ENCODE measurements around the gene GMNN.

GRCh38 chr6:24777227-24777626, 2.5 kb downstream of the GMNN start:
- TF ChIP-seq CTCF (IDR thresholded peaks at IDR 0.05): no peak
- no peak for TF ChIP-seq POLR2A (IDR thresholded peaks at IDR 0.05)

All from tibial nerve (tissue), 3 donors.